ENCODE results near the gene ACBD6.

DNA sequence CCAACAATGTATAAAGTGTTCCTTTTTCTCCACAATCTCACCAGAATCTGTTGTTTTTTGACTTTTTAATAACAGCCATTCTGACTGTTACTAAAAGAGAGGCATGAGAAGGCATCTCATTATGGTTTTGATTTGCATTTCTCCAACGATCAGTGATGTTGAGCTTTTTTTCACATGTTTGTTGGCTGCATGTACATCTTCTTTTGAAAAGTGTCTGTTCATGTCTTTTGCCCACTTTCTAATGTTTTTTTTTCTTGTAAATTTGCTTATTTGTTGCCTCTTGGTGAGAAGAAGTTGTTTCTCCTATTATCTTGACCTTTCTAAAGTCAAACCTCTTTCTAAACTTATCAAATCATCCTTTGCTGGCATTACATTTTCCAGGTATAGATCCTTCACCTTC lies 80.8 kb downstream of the ACBD6 start:
- TF ChIP-seq EZH2 (IDR thresholded peaks at IDR 0.05; ENCODE audit: insufficient read depth, poor library complexity, severe bottlenecking) (no peak), EZH2phosphoT487 (IDR thresholded peaks at IDR 0.05; ENCODE audit: insufficient read depth, low read depth) (no peak)

Data from GM23248 (cell line).